Muscle layer of duodenum (tissue), 2 donors: Measurements from ENCODE around the gene SLC1A7.

ENCODE experiments used
- H3K27ac ChIP-seq: one replicate; pipeline ENCODE4 v1.7.0; 2013; ENCODE audit warnings: mild to moderate bottlenecking, low read length
- H3K27me3 ChIP-seq: one replicate; pipeline ENCODE4 v1.7.0; 2013; ENCODE audit warnings: low read depth, mild to moderate bottlenecking, control low read depth, low read length
- H3K36me3 ChIP-seq, 2 donors: one replicate each; pipeline ENCODE4 v1.7.0; 2013; ENCODE audit warnings: low read length in 2 of 2, control low read depth in 1 of 2, mild to moderate bottlenecking in 1 of 2; ENCODE audit not compliant: insufficient read depth in 2 of 2, control insufficient read depth in 1 of 2
- H3K4me1 ChIP-seq, 2 donors: one replicate each; pipeline ENCODE4 v1.7.0; 2013; ENCODE audit warnings: low read length in 2 of 2, mild to moderate bottlenecking in 2 of 2, control low read depth in 1 of 2, moderate library complexity in 1 of 2; ENCODE audit not compliant: insufficient read depth in 2 of 2, control insufficient read depth in 1 of 2
- H3K4me3 ChIP-seq, 2 donors: one replicate each; pipeline ENCODE4 v1.7.0; 2013; ENCODE audit warnings: low read length in 2 of 2, low read depth in 1 of 2, mild to moderate bottlenecking in 1 of 2
- H3K9me3 ChIP-seq, 2 donors: one replicate each; pipeline ENCODE4 v1.7.0; 2013; ENCODE audit warnings: low read length in 2 of 2, control low read depth in 1 of 2, mild to moderate bottlenecking in 1 of 2; ENCODE audit not compliant: control insufficient read depth in 1 of 2
- donor health status: healthy.

SLC1A7 gene

GRCh38 chr1:53158900-53159299, 16.5 kb upstream of the SLC1A7 start:
- no peaks in the 10 kb centered on the region for H3K4me1 ChIP-seq
- H3K27me3 ChIP-seq = no peaks in the 10 kb centered on the region
- H3K27ac ChIP-seq = no peak overlapping the region
- no peaks in the 10 kb centered on the region for H3K9me3 ChIP-seq
- H3K4me3 ChIP-seq = no peak overlapping the region
- H3K36me3 ChIP-seq = no peaks in the 10 kb centered on the region

GRCh38 chr1:53156783-53157182, 14.3 kb upstream of the SLC1A7 start:
- Histone ChIP-seq H3K27me3 (no peaks in the 10 kb centered on the region), H3K27ac (no peak overlapping the region), H3K36me3 (no peaks in the 10 kb centered on the region), H3K4me3 (no peak overlapping the region), H3K4me1 (no peaks in the 10 kb centered on the region), H3K9me3 (no peaks in the 10 kb centered on the region)

- H3K4me1 ChIP-seq = no peaks in the 10 kb centered on the region
- no peak overlapping the region for H3K4me3 ChIP-seq
- no peaks in the 10 kb centered on the region for H3K27me3 ChIP-seq
- H3K36me3 ChIP-seq = no peaks in the 10 kb centered on the region
- H3K27ac ChIP-seq = no peak overlapping the region
- no peaks in the 10 kb centered on the region for H3K9me3 ChIP-seq
Measured at GRCh38 chr1:53155945-53156344, 13.5 kb upstream of the SLC1A7 start.

GRCh38 chr1:53155534-53155933, 13.1 kb upstream of the SLC1A7 start:
- Histone ChIP-seq H3K9me3 (no peaks in the 10 kb centered on the region), H3K27me3 (no peaks in the 10 kb centered on the region), H3K4me3 (no peak overlapping the region), H3K27ac (no peak overlapping the region), H3K36me3 (no peaks in the 10 kb centered on the region), H3K4me1 (no peaks in the 10 kb centered on the region)

GRCh38 chr1:53154859-53155438, 12.5 kb upstream of the SLC1A7 start:
- H3K27me3 ChIP-seq = no peaks in the 10 kb centered on the region
- no peaks in the 10 kb centered on the region for H3K4me1 ChIP-seq
- no peaks in the 10 kb centered on the region for H3K36me3 ChIP-seq
- no peak overlapping the region for H3K27ac ChIP-seq
- H3K9me3 ChIP-seq = no peaks in the 10 kb centered on the region
- H3K4me3 ChIP-seq = no peak overlapping the region

- no peak overlapping the region for H3K27ac ChIP-seq
- no peaks in the 10 kb centered on the region for H3K4me1 ChIP-seq
- no peaks in the 10 kb centered on the region for H3K36me3 ChIP-seq
- no peak overlapping the region for H3K4me3 ChIP-seq
- H3K9me3 ChIP-seq = no peaks in the 10 kb centered on the region
- H3K27me3 ChIP-seq = no peaks in the 10 kb centered on the region
Measured at GRCh38 chr1:53153752-53154151, 11.3 kb upstream of the SLC1A7 start.

GRCh38 chr1:53148123-53148522, 5.7 kb upstream of the SLC1A7 start:
- H3K27ac ChIP-seq = no peak overlapping the region
- no peaks in the 10 kb centered on the region for H3K36me3 ChIP-seq
- no peaks in the 10 kb centered on the region for H3K27me3 ChIP-seq
- H3K4me1 ChIP-seq = peaks cover 5 to 8% of the 10 kb centered on the region in 2 donors
- H3K4me3 ChIP-seq = no peak overlapping the region
- H3K9me3 ChIP-seq = no peaks in the 10 kb centered on the region

- H3K36me3 ChIP-seq = no peaks in the 10 kb centered on the region
- no peak overlapping the region for H3K4me3 ChIP-seq
- peaks cover 5 to 8% of the 10 kb centered on the region in 2 donors for H3K4me1 ChIP-seq
- H3K27ac ChIP-seq = no peak overlapping the region
- no peaks in the 10 kb centered on the region for H3K27me3 ChIP-seq
- no peaks in the 10 kb centered on the region for H3K9me3 ChIP-seq
Measured at GRCh38 chr1:53147174-53147573, 4.7 kb upstream of the SLC1A7 start.

GRCh38 chr1:53145942-53146708, 3.7 kb upstream of the SLC1A7 start:
- H3K36me3 ChIP-seq = no peaks in the 10 kb centered on the region
- peak overlapping the region; percentile 91 for H3K27ac ChIP-seq
- peaks cover 5 to 8% of the 10 kb centered on the region in 2 donors for H3K4me1 ChIP-seq
- peak overlapping the region in 1 of 2 donors; percentile 13 for H3K4me3 ChIP-seq
- H3K27me3 ChIP-seq = no peaks in the 10 kb centered on the region
- no peaks in the 10 kb centered on the region for H3K9me3 ChIP-seq

- no peaks in the 10 kb centered on the region for H3K36me3 ChIP-seq
- no peaks in the 10 kb centered on the region for H3K27me3 ChIP-seq
- H3K4me1 ChIP-seq = peaks cover 6 to 8% of the 10 kb centered on the region in 2 donors
- H3K9me3 ChIP-seq = no peaks in the 10 kb centered on the region
- H3K4me3 ChIP-seq = no peak overlapping the region
- H3K27ac ChIP-seq = peak overlapping the region; percentile 91
Measured at GRCh38 chr1:53145619-53145941, 3.1 kb upstream of the SLC1A7 start.

GRCh38 chr1:53145051-53145600, 2.7 kb upstream of the SLC1A7 start:
- Histone ChIP-seq H3K4me1 (peaks cover 8 to 10% of the 10 kb centered on the region in 2 donors), H3K36me3 (no peaks in the 10 kb centered on the region), H3K27ac (peak overlapping the region; percentile 91), H3K27me3 (no peaks in the 10 kb centered on the region), H3K9me3 (no peaks in the 10 kb centered on the region), H3K4me3 (no peak overlapping the region)
